GM19023 (cell line): Measurements from ENCODE around the gene CRB2.

Source experiments
- ATAC-seq: cut with Tn5 transposase; IDR thresholded peaks from one replicate; pipeline ENCODE4 v1.9.1; 2021; ENCODE audit warnings: mild to moderate bottlenecking, moderate library complexity; ENCODE audit not compliant: unreplicated experiment

CRB2 gene

DNA sequence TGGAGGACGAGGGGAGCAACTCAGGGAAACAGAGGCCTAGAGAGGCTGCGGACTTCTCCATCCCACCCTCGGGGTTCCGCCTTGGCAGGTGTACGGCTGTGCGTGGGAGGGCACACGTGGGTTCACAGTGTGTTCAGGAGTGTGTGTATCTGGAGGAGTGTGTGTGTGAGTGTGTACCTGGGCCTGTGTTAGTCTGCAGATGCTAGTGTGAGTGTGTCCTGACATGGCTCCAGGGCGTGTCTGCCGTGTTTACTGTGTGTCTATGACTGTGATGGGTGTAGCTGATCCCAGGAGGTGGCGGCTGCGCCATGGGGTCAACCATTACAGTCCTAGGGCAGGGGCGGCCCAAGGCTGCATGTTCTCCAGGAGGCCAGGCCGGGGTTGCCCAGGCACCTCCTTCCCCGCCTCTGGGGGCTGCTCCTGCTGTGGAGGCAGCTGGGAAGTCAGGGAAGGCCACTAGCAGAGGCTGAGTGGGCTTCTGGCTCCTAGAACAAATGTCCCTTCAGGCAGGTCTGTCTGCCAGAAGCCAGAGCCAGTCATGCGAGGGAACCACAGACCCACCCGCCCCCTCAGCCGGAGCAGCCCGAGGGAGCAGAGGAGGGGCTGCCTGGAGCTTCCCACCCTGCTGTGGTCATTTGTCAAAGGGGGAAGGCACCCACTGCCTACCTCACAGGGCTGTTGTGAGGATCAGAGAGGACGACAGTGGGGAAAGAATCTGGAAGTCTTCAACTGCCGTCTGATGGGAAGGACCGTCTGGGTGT, 21.4 kb downstream of the CRB2 start:
- ATAC-seq, result no peak

DNA sequence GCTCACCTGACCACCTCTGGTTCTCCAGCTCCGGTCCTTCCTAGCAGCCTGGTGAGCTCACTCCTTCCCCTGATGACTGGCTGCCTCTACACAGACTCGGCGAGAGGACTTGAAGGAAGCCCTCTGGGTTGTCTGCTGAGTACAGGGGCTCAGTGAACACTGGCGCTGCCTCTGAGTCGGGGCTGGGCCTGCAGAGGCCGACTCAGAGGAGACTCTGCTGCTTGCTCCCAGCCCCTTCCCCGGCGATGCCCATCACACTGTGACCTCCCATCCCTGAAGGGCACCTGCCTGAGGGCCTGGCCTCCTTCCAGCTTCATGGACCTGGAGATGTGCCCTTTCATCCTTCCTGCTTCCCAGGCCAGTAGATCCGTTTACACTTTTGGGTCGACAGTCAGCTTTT, 22.0 kb downstream of the CRB2 start:
- no peak for ATAC-seq

- ATAC-seq, result no peak
Observed at GRCh38 chr9:123378956-123379660, 23.1 kb downstream of the CRB2 start.

DNA sequence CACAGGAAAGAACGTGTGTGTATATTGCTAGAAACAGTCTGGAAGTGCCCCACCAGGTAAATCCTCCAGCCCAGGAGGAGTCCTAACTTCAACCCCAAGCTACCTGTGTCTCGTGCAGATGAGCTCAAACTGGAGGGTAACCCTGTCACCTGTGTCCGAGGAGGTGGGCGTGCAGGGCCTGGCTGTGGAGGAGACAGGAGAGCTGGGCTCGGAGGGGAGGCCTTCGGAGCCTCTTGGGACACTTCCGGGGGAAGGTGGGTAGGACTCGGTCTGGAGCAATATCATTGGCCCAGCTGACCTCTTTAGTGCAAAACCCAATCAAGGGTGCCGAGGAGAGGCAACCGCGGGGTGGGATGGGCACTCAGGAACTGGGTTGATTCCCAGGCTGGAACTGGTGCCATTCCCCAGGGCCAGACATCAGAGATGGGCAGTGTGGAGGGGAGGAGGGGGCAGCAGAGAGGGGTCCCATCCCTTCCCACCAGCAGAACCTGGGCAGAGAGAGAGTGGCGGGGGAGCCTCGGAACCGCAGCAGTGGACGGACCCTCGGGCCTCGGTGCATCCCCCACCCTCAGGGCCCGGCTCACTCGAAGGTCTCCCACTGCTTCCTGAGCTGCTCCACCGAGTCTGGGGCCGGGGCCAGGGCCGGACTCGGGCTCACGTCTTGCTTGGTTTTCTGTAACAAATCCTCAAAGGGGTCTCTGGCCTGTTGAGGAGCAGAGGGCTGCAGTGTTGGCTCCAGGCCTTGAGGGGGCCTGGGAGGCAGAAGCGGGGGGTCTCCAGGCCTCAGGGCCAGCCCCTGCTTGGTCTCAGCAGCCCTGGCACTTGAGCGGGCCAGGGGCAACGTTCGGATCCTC, 25.1 kb downstream of the CRB2 start:
- ATAC-seq, result no peak

- no peak for ATAC-seq
Observed at GRCh38 chr9:123382653-123383511, 26.9 kb downstream of the CRB2 start.

GRCh38 chr9:123383512-123384170, 27.6 kb downstream of the CRB2 start:
- ATAC-seq, result no peak

- ATAC-seq, result no peak
Observed at GRCh38 chr9:123387686-123388085, 31.7 kb downstream of the CRB2 start.

- ATAC-seq, result no peak
Observed at GRCh38 chr9:123389070-123389469, 33.1 kb downstream of the CRB2 start.

GRCh38 chr9:123389698-123390097, 33.7 kb downstream of the CRB2 start:
- ATAC-seq, result no peak

GRCh38 chr9:123390337-123391135, 34.5 kb downstream of the CRB2 start:
- no peak for ATAC-seq

DNA sequence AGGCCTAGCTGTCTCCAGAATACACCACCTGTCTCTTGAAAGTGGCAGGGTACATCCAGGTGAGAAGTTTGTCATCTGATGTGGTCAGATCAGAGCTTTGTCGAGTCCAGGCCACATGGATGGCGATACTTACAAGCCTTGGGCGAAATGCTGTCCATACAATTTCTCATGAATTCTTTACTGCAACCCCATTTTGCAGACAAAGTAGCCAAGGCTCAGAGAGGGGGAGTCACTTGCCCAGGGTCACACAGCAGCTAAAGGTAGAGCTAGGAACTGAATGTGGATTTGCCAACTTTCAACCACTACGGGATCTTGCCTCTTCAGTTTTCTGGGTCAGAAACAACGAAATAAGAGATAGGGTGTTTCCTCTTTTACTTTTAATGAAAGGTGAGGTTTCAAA, 35.2 kb downstream of the CRB2 start:
- no peak for ATAC-seq

DNA sequence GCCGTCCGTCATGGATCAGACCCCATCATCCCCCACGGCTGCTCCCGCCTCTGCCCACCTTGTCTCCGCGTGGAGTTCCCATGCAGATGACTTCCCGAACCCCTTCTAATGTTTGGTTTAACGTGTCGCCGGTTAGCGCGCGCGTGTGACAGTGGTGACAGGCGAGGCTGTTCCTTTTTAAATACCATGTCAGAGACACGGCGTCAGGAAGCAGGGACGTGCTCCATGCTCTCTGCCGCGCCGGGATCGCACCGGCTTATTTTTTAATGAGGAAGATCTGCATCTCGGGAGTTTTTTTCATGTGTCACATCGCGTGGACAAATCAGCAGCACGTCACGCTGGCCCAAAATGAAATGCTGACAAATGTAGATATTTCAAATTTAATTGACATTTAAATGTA, 35.9 kb downstream of the CRB2 start:
- ATAC-seq, result no peak

DNA sequence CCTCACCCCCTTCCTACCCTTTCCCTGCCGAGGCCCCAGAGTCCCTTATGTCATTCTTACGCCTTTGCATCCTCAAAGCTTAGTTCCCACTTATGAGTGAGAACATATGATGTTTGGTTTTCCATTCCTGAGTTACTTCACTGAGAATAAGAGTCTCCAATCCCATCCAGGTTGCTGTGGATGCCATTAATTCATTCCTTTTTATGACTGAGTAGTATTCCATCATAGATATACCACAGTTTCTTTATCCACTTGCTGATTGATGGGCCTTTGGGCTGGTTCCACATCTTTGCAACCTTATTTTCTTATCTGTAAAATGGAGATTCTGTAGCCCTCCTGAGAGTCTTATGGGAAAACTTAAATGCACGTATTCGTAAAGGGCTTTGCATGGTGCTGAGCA, 36.8 kb downstream of the CRB2 start:
- no peak for ATAC-seq

DNA sequence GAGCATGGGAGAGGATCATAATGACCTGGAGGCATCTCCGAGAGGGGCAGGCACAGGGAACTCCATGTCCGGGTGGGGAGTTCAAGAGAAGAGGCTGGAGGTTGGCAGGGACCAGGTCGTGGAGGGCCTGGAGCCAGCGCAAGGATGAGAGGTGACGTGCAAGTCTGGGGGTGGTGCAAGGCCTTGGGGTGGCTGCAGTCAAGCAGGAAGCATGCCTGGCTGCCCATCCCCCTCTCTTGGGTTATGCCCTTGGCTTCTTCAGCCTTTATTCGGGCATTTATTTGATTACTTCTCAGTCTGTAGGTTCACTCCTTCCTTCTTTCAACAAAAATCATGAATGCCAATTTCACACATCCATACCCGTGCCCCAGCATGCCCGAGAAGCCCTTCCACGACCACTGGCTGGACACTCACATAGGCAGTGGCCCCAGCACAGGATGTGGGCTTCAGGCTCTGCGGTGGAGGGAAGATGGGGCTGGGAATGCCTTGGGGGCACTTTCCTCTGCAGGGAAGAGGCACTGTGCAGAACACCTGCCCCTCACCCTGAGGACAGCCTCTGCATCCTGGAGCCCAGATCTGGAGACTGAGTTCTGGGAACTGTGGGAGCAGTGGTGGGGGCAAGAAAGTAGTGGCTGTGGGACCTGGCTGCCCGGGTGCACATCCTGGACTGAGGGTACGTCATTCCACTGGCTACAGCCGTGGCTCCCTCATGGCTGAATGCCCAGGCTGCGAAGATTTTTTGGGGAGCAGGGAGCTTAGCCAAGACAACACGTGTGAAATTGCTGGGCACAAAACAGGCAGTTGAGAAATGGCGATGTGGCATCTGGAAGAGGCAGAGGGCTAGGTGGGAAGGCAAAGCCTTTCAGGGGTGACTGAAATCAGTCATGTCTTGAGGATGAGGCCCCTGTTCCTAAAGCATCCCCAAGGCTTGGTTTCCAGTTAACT, 38.6 kb downstream of the CRB2 start:
- no peak for ATAC-seq

DNA sequence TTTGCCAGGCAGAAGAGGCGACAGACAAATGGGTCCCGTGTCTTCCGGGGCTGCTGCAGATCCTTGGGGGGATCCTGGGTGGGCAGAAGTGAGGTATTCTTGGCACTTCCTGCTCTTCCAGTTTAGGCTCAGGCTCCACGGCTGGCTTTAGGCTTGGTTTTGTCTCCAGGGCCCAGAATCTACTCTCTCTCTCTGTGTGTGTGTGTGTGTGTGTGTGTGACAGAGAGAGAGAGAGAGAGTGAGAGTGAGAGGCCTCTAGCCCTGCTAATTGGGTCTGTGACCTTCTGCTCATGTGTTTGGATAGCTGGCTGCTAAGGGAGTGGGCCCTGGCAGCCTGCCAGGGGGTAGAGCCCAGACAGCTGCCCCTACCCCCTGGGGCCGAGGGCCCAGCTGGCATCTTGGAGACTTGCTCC, 39.3 kb downstream of the CRB2 start:
- no peak for ATAC-seq

GRCh38 chr9:123395689-123396511, 39.9 kb downstream of the CRB2 start:
- no peak for ATAC-seq

DNA sequence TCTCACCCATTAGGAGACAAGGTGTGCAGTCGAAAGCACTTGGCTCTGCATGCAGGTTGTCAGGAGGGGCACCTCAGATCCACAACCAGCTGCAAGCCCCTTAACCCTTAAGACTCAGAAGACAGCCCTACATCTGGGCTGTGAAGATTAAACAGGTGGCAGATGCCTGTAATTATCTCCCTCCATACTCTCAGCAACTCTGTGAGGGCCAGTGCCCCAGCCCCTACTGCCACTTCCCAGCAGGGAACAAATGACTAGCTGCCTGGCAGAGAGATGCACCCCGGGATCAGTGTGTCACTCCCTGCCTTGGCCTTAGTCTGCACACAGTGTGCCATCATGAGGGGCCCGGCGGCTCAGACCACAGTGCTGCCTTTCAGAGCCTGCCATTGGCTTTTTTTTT, 42.0 kb downstream of the CRB2 start:
- ATAC-seq, result no peak
